ENCODE results near the gene PRR20G.
"Not testable (repeated sequence)": the region's sequence is repeated elsewhere in the genome, so short reads cannot be mapped to it uniquely, and the experiment has no call there.

PRR20G gene

GRCh38 chr3:127323581-127323980, 35.7 kb upstream of the PRR20G start:
- Histone ChIP-seq H3K4me1 (ENCODE audit: insufficient read depth, poor library complexity, severe bottlenecking) (no peaks in the 10 kb centered on the region), H3K4me3 (ENCODE audit: severe bottlenecking) (no peak overlapping the region), H3K9me3 (ENCODE audit: severe bottlenecking) (peaks cover 2% of the 10 kb centered on the region), H3K27me3 (ENCODE audit: insufficient read depth, poor library complexity, severe bottlenecking) (no peaks in the 10 kb centered on the region), H3K27ac (ENCODE audit: poor library complexity, severe bottlenecking) (no peak overlapping the region), H3K36me3 (ENCODE audit: low read depth) (no peaks in the 10 kb centered on the region)
- ATAC-seq (ENCODE audit: low read depth) (no peak), DNase-seq (ENCODE audit: low spot score) (no peak)
- TF ChIP-seq CTCF (IDR thresholded peaks at IDR 0.05; ENCODE audit: poor library complexity, severe bottlenecking): no peak

GRCh38 chr3:127321371-127321770, 33.5 kb upstream of the PRR20G start:
- H3K27me3 ChIP-seq (ENCODE audit: insufficient read depth, poor library complexity, severe bottlenecking): no peaks in the 10 kb centered on the region
- ATAC-seq (ENCODE audit: low read depth): no peak
- peaks cover 2% of the 10 kb centered on the region for H3K9me3 ChIP-seq (ENCODE audit: severe bottlenecking)
- DNase-seq (ENCODE audit: low spot score): no peak
- H3K27ac ChIP-seq (ENCODE audit: poor library complexity, severe bottlenecking): no peak overlapping the region
- no peaks in the 10 kb centered on the region for H3K36me3 ChIP-seq (ENCODE audit: low read depth)
- no peak for TF ChIP-seq CTCF (IDR thresholded peaks at IDR 0.05; ENCODE audit: poor library complexity, severe bottlenecking)
- H3K4me1 ChIP-seq (ENCODE audit: insufficient read depth, poor library complexity, severe bottlenecking): no peaks in the 10 kb centered on the region
- no peak overlapping the region for H3K4me3 ChIP-seq (ENCODE audit: severe bottlenecking)

GRCh38 chr3:127320529-127321121, 32.8 kb upstream of the PRR20G start:
- Histone ChIP-seq H3K27me3 (ENCODE audit: insufficient read depth, poor library complexity, severe bottlenecking) (no peaks in the 10 kb centered on the region), H3K4me1 (ENCODE audit: insufficient read depth, poor library complexity, severe bottlenecking) (no peaks in the 10 kb centered on the region), H3K4me3 (ENCODE audit: severe bottlenecking) (no peak overlapping the region), H3K9me3 (ENCODE audit: severe bottlenecking) (no peaks in the 10 kb centered on the region), H3K36me3 (ENCODE audit: low read depth) (no peaks in the 10 kb centered on the region), H3K27ac (ENCODE audit: poor library complexity, severe bottlenecking) (no peak overlapping the region)
- TF ChIP-seq CTCF (IDR thresholded peaks at IDR 0.05; ENCODE audit: poor library complexity, severe bottlenecking): no peak
- DNase-seq (ENCODE audit: low spot score) (no peak), ATAC-seq (ENCODE audit: low read depth) (no peak)

GRCh38 chr3:127316685-127317084, 28.8 kb upstream of the PRR20G start:
- DNase-seq (ENCODE audit: low spot score): no peak
- H3K4me3 ChIP-seq (ENCODE audit: severe bottlenecking): no peak overlapping the region
- no peak overlapping the region for H3K27ac ChIP-seq (ENCODE audit: poor library complexity, severe bottlenecking)
- no peaks in the 10 kb centered on the region for H3K4me1 ChIP-seq (ENCODE audit: insufficient read depth, poor library complexity, severe bottlenecking)
- no peaks in the 10 kb centered on the region for H3K27me3 ChIP-seq (ENCODE audit: insufficient read depth, poor library complexity, severe bottlenecking)
- no peak for ATAC-seq (ENCODE audit: low read depth)
- no peak for TF ChIP-seq CTCF (IDR thresholded peaks at IDR 0.05; ENCODE audit: poor library complexity, severe bottlenecking)
- H3K9me3 ChIP-seq (ENCODE audit: severe bottlenecking): no peaks in the 10 kb centered on the region
- no peaks in the 10 kb centered on the region for H3K36me3 ChIP-seq (ENCODE audit: low read depth)

- Histone ChIP-seq H3K36me3 (ENCODE audit: low read depth) (no peaks in the 10 kb centered on the region), H3K4me1 (ENCODE audit: insufficient read depth, poor library complexity, severe bottlenecking) (no peaks in the 10 kb centered on the region), H3K4me3 (ENCODE audit: severe bottlenecking) (no peak overlapping the region), H3K27ac (ENCODE audit: poor library complexity, severe bottlenecking) (no peak overlapping the region), H3K27me3 (ENCODE audit: insufficient read depth, poor library complexity, severe bottlenecking) (no peaks in the 10 kb centered on the region), H3K9me3 (ENCODE audit: severe bottlenecking) (no peaks in the 10 kb centered on the region)
- ATAC-seq (ENCODE audit: low read depth) (no peak), DNase-seq (ENCODE audit: low spot score) (no peak)
- no peak for TF ChIP-seq CTCF (IDR thresholded peaks at IDR 0.05; ENCODE audit: poor library complexity, severe bottlenecking)
Measured at GRCh38 chr3:127312818-127313217, 25.0 kb upstream of the PRR20G start.

- H3K36me3 ChIP-seq (ENCODE audit: low read depth); H3K27me3 ChIP-seq (ENCODE audit: insufficient read depth, poor library complexity, severe bottlenecking); H3K4me3 ChIP-seq (ENCODE audit: severe bottlenecking); H3K27ac ChIP-seq (ENCODE audit: poor library complexity, severe bottlenecking); ATAC-seq (ENCODE audit: low read depth); H3K9me3 ChIP-seq (ENCODE audit: severe bottlenecking); H3K4me1 ChIP-seq (ENCODE audit: insufficient read depth, poor library complexity, severe bottlenecking): not testable (repeated sequence)
- DNase-seq (ENCODE audit: low spot score): peak; percentile 9
Measured at GRCh38 chr3:127308821-127309220, 21.0 kb upstream of the PRR20G start.

Measured in RWPE2 (cell line).